Vagina (tissue), 2 donors: Measurements from ENCODE around the gene GMEB2. TPM values are rescaled to one million over a fixed set of nuclear protein-coding genes. Genes with fewer than 3 reads are reported as not detected.

Experiments
- DNase-seq, 2 donors: peaks; one replicate each; pipeline ENCODE4 v3.0.0-alpha.2; 2017; ENCODE audit errors: extremely low spot score in 2 of 2
- H3K27ac ChIP-seq: fragments of 200-600 bp; sonication (generic); one replicate; pipeline ENCODE4 v1.5.1; 2019
- H3K27me3 ChIP-seq: fragments of 200-600 bp; sonication (generic); one replicate; pipeline ENCODE4 v1.5.1; 2019
- H3K36me3 ChIP-seq, 2 donors: fragments of 200-600 bp; sonication (generic); one replicate each; pipeline ENCODE4 v1.5.1; 2017 to 2019
- H3K4me1 ChIP-seq: fragments of 200-600 bp; sonication (generic); one replicate; pipeline ENCODE4 v1.5.1; 2019
- H3K4me3 ChIP-seq, 2 donors: fragments of 200-600 bp; sonication (generic); 1 replicate in 1 of 2; 2 replicates in 1 of 2; pipeline ENCODE4 v1.5.1; 2016 to 2019
- H3K9me3 ChIP-seq: fragments of 200-600 bp; sonication (generic); one replicate; pipeline ENCODE4 v1.5.1; 2019
- POLR2A ChIP-seq, 2 donors: fragments of 450-650 bp; IDR thresholded peaks; one replicate each; pipeline ENCODE4 v1.6.1; 2017; ENCODE audit warnings: antibody characterized with exemption in 2 of 2, mild to moderate bottlenecking in 2 of 2, moderate library complexity in 2 of 2
- POLR2AphosphoS5 ChIP-seq, 2 donors: sonication (generic); formaldehyde crosslinking; IDR thresholded peaks; one replicate each; pipeline ENCODE4 v1.9.0; 2017; ENCODE audit warnings: antibody characterized with exemption in 2 of 2, mild to moderate bottlenecking in 2 of 2, low read depth in 1 of 2; ENCODE audit not compliant: insufficient read depth in 1 of 2
- intact Hi-C: fragments of 100-400 bp; cut with DNase I; formaldehyde crosslinking; loops from one replicate; pipeline ENCODE4 v1.15.1; 2023
- total RNA-seq: library from RNA; depleted of rRNA; stranded (reverse); fragments of >200 nt; gene quantifications from one replicate; pipeline ENCODE4 v1.2.3, GENCODE V29; 2016
- TF ChIP-seq, protein P1 (sequence below), 3 experiments: fragments of 450-650 bp in 2 of 3; fragments of 200-600 bp in 1 of 3; sonication (generic) in 1 of 3; IDR thresholded peaks; one replicate each; pipeline ENCODE4 v1.5.1; 2017 to 2019; ENCODE audit warnings: antibody characterized with exemption in 3 of 3, mild to moderate bottlenecking in 2 of 3, moderate library complexity in 2 of 3

The GMEB2 gene
- total RNA-seq, 1 donor from 2014 or later = 11.3 TPM

- H3K9me3 ChIP-seq = no peaks in the 10 kb centered on the region
- H3K4me1 ChIP-seq = peaks cover 37% of the 10 kb centered on the region
- no peak for DNase-seq
- intact Hi-C loops = no loop called here
- no peaks in the 10 kb centered on the region for H3K36me3 ChIP-seq
- H3K4me3 ChIP-seq = peak overlapping the region; percentile 92 to 97
- TF ChIP-seq POLR2A (IDR thresholded peaks at IDR 0.05) = no peak
- TF ChIP-seq POLR2AphosphoS5 (IDR thresholded peaks at IDR 0.05; ENCODE audit: insufficient read depth in 1 of 2, low read depth in 1 of 2) = peak; percentile 19 to 60
- H3K27ac ChIP-seq = peak overlapping the region; percentile 93
- H3K27me3 ChIP-seq = no peaks in the 10 kb centered on the region
Observed at GRCh38 chr20:63628246-63628975, 1.5 kb upstream of the GMEB2 start.

DNA sequence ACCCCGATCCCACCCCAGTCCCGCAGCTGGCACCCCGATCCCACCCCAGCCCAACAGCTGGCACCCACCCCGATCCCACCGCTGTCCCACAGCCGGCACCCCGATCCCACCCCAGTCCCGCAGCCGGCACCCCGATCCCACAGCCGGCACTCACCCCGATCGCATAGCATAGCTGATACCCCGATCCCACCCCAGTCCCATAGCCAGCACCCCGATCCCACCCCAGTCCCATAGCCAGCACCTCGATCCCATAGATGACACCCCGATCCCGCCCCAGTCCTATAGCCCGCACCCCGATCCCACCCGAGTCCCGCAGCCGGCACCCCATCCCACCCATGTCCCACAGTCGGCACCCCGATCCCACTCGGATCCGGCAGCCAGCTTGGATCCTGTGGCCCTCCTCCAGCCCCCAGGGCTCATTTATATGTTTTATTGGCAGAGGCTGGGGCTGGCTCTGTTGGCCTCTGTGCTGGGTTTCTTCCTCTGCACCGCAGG is 897 bp upstream of the GMEB2 start:
- H3K36me3 ChIP-seq = no peaks in the 10 kb centered on the region

GRCh38 chr20:63627129-63627750 is 339 bp upstream of the GMEB2 start:
- Histone ChIP-seq H3K27ac (peak overlapping the region; percentile 93), H3K9me3 (no peaks in the 10 kb centered on the region), H3K4me3 (peak overlapping the region; percentile 92 to 97), H3K27me3 (no peaks in the 10 kb centered on the region), H3K36me3 (no peaks in the 10 kb centered on the region), H3K4me1 (peaks cover 37% of the 10 kb centered on the region)
- DNase-seq = peak in 1 of 2 donors; percentile 95
- intact Hi-C loops = no loop called here
- peak; percentile 16 to 80 for TF ChIP-seq POLR2AphosphoS5 (IDR thresholded peaks at IDR 0.05; ENCODE audit: insufficient read depth in 1 of 2, low read depth in 1 of 2)
- TF ChIP-seq POLR2A (IDR thresholded peaks at IDR 0.05) = peak in 1 of 2 donors; percentile 67
- TF ChIP-seq, protein P1, sequence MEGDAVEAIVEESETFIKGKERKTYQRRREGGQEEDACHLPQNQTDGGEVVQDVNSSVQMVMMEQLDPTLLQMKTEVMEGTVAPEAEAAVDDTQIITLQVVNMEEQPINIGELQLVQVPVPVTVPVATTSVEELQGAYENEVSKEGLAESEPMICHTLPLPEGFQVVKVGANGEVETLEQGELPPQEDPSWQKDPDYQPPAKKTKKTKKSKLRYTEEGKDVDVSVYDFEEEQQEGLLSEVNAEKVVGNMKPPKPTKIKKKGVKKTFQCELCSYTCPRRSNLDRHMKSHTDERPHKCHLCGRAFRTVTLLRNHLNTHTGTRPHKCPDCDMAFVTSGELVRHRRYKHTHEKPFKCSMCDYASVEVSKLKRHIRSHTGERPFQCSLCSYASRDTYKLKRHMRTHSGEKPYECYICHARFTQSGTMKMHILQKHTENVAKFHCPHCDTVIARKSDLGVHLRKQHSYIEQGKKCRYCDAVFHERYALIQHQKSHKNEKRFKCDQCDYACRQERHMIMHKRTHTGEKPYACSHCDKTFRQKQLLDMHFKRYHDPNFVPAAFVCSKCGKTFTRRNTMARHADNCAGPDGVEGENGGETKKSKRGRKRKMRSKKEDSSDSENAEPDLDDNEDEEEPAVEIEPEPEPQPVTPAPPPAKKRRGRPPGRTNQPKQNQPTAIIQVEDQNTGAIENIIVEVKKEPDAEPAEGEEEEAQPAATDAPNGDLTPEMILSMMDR (IDR thresholded peaks at IDR 0.05) = no peak

More for the DNA sequence above, 897 bp upstream of the GMEB2 start:
- H3K27ac ChIP-seq = peak overlapping the region; percentile 93
- H3K9me3 ChIP-seq = no peaks in the 10 kb centered on the region
- no peaks in the 10 kb centered on the region for H3K27me3 ChIP-seq
- peaks cover 37% of the 10 kb centered on the region for H3K4me1 ChIP-seq
- H3K4me3 ChIP-seq = peak overlapping the region; percentile 92 to 97
- intact Hi-C loops = no loop called here
- no peak for DNase-seq
- TF ChIP-seq POLR2A (IDR thresholded peaks at IDR 0.05) (no peak), POLR2AphosphoS5 (IDR thresholded peaks at IDR 0.05; ENCODE audit: insufficient read depth in 1 of 2, low read depth in 1 of 2) (no peak)
- TF ChIP-seq, protein P1 (IDR thresholded peaks at IDR 0.05) = no peak

DNA sequence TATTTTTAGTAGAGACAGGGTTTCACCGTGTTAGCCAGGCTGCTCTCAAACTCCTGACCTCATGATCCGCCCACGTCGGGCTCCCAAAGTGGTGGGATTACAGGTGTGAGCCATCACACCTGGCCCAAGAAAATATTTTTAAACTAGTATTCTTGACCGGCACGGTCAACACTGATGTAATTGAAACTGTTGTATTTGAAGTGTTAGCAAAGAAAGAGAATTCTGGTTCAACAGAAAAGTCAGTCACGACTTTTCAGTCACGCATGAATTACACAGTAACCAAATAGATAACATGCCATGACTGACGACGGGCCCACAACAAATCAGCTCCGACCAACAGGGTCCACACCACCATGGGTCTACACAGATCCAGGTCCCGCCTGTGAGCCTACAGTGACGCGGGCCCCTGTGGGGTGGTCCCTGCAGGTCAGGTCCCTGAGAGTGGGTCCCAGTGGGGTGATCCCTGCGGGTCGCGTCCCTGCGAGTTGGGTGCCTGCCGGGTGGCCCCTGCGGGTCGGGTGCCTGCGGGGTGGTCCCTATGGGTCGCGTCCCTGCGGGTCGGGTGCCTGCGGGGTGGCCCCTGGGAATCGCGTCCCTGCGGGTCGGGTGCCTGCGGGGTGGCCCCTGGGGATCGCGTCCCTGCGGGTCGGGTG is 1.0 kb downstream of the GMEB2 start:
- H3K36me3 ChIP-seq = no peaks in the 10 kb centered on the region
- peak overlapping the region; percentile 63 to 92 for H3K4me3 ChIP-seq
- H3K27ac ChIP-seq = peak overlapping the region; percentile 84
- TF ChIP-seq POLR2A (IDR thresholded peaks at IDR 0.05) = no peak
- no peak for TF ChIP-seq POLR2AphosphoS5 (IDR thresholded peaks at IDR 0.05; ENCODE audit: insufficient read depth in 1 of 2, low read depth in 1 of 2)
- TF ChIP-seq, protein P1 (IDR thresholded peaks at IDR 0.05) = no peak
- no peaks in the 10 kb centered on the region for H3K27me3 ChIP-seq
- DNase-seq = no peak
- peaks cover 37% of the 10 kb centered on the region for H3K4me1 ChIP-seq
- intact Hi-C loops = no loop called here
- H3K9me3 ChIP-seq = no peaks in the 10 kb centered on the region

DNA sequence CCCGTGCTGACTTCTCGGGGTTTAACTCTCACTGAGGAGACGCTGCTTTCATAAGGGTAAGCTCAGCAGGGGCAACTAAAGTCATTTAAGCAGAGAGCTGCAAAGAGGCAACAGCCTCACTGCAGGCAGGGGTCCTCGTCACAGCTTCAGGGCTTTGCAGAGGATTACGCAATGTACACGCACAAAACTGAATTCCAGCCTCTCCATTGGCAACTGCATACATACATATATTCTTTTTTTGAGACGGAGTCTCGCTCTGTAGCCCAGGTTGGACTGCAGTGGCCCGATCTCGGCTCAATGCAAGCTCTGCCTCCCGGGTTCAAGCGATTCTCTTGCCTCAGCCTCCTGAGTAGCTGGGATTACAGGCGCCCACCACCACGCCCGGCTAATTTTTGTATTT is 2.4 kb downstream of the GMEB2 start:
- no peaks in the 10 kb centered on the region for H3K36me3 ChIP-seq
- H3K9me3 ChIP-seq = no peaks in the 10 kb centered on the region
- DNase-seq = no peak
- intact Hi-C loops = no loop called here
- TF ChIP-seq POLR2AphosphoS5 (IDR thresholded peaks at IDR 0.05; ENCODE audit: insufficient read depth in 1 of 2, low read depth in 1 of 2) = no peak
- TF ChIP-seq, protein P1 (IDR thresholded peaks at IDR 0.05) = no peak
- TF ChIP-seq POLR2A (IDR thresholded peaks at IDR 0.05) = no peak
- H3K4me3 ChIP-seq = no peak overlapping the region
- H3K27me3 ChIP-seq = no peaks in the 10 kb centered on the region
- no peak overlapping the region for H3K27ac ChIP-seq
- H3K4me1 ChIP-seq = peaks cover 37% of the 10 kb centered on the region
